Stomach (tissue), 9 donors: ENCODE data around the gene F7. TPM values are rescaled to one million over a fixed set of nuclear protein-coding genes. Genes with fewer than 3 reads are reported as not detected.

Experiments used
- DNase-seq, 2 donors: peaks; one replicate each; pipeline versions ENCODE4 v3.0.0 to v3.0.0-alpha.2; 2013 to 2019
- H3K27ac ChIP-seq, 5 donors: fragments of 200-600 bp in 4 of 5; sonication (generic) in 4 of 5; one replicate each; pipeline ENCODE4 v1.5.1; 2013 to 2019; ENCODE audit warnings: mild to moderate bottlenecking in 1 of 5, moderate library complexity in 1 of 5
- H3K27me3 ChIP-seq, 3 donors: fragments of 200-600 bp; sonication (generic); one replicate each; pipeline ENCODE4 v1.5.1; 2017 to 2019; ENCODE audit warnings: mixed run types in 1 of 3
- H3K36me3 ChIP-seq, 4 donors: fragments of 200-600 bp; sonication (generic); 1 replicate in 3 of 4; 2 replicates in 1 of 4; pipeline ENCODE4 v1.5.1; 2016 to 2019
- H3K4me1 ChIP-seq, 4 donors: fragments of 200-600 bp; sonication (generic); one replicate each; pipeline ENCODE4 v1.5.1; 2016 to 2019
- H3K4me3 ChIP-seq, 4 donors: fragments of 200-600 bp; sonication (generic) in 3 of 4; one replicate each; pipeline ENCODE4 v1.5.1; 2016 to 2019; ENCODE audit warnings: mild to moderate bottlenecking in 1 of 4
- H3K9me3 ChIP-seq, 4 donors: fragments of 200-600 bp; sonication (generic); one replicate each; pipeline ENCODE4 v1.5.1; 2016 to 2019
- CTCF ChIP-seq, 7 experiments: fragments of 450-650 bp in 4 of 7; fragments of 200-600 bp in 3 of 7; sonication (generic) in 3 of 7; IDR thresholded peaks; one replicate each; pipeline ENCODE4 v1.5.1; 2016 to 2019; ENCODE audit warnings: antibody characterized with exemption in 7 of 7, control low read depth in 2 of 7, mild to moderate bottlenecking in 1 of 7
- EP300 ChIP-seq: sonication (generic); formaldehyde crosslinking; IDR thresholded peaks from one replicate; pipeline ENCODE4 v1.6.1; 2017; ENCODE audit warnings: antibody characterized with exemption
- POLR2A ChIP-seq, 4 donors: fragments of 450-650 bp; IDR thresholded peaks; one replicate each; pipeline ENCODE4 v1.6.1; 2016; ENCODE audit warnings: antibody characterized with exemption in 4 of 4, control low read depth in 2 of 4, mild to moderate bottlenecking in 1 of 4, moderate library complexity in 1 of 4
- POLR2AphosphoS5 ChIP-seq, 3 donors: sonication (generic); formaldehyde crosslinking; IDR thresholded peaks; one replicate each; pipeline ENCODE4 v1.6.1; 2016; ENCODE audit warnings: antibody characterized with exemption in 3 of 3
- WGBS, 5 donors: extraction: QIAGEN DNeasy Blood & Tissue Kit in 3 of 5; methylation state at CpG; one replicate each; pipeline versions ENCODE4 v1.1.5 to v1.1.7; 2013 to 2018; 5-methylcytosine and 5-hydroxymethylcytosine counted together
- intact Hi-C: fragments of 100-400 bp; cut with DNase I; formaldehyde crosslinking; loops from one replicate; pipeline ENCODE4 v1.15.1; 2023; ENCODE audit warnings: low total_unique reads
- polyA plus RNA-seq, 3 donors: library from polyadenylated mRNA; stranded (reverse); fragments of 200-250 nt; gene quantifications; one replicate each; pipeline ENCODE4 v1.2.3, GENCODE V29; 2013
- total RNA-seq, 5 donors: library from RNA; depleted of rRNA; stranded (reverse); fragments of >200 nt; gene quantifications; one replicate each; pipeline versions ENCODE4 v1.1.0 to v1.2.3, GENCODE V29; 2014 to 2016
- donor health status: healthy with polysubstance abuse.
- donor health status: Bipolar disorder and iron deficiency.
- donor health status: healthy.

F7 gene
- total and polyA plus RNA-seq, 8 donors: 0.10 TPM; not detected in 7

GRCh38 chr13:113086991-113087922, 18.3 kb upstream of the F7 start:
- Histone ChIP-seq H3K27me3 (peaks cover 0 to 10% (median 0%) of the 10 kb centered on the region in 3 donors), H3K36me3 (peaks cover 5 to 82% (median 71%) of the 10 kb centered on the region in 4 donors), H3K4me1 (no peaks in the 10 kb centered on the region), H3K4me3 (no peak overlapping the region), H3K9me3 (no peaks in the 10 kb centered on the region), H3K27ac (no peak overlapping the region)
- 88 to 95% (median 90%) methylated on average over 34 to 39 of the region's 39 CpGs for WGBS, 5 donors
- no peak for DNase-seq
- intact Hi-C loops: no loop called here
- TF ChIP-seq EP300 (no peak), POLR2A (IDR thresholded peaks at IDR 0.05) (no peak), POLR2AphosphoS5 (IDR thresholded peaks at IDR 0.05) (no peak), CTCF (IDR thresholded peaks at IDR 0.05) (no peak)

GRCh38 chr13:113087923-113088690, 17.5 kb upstream of the F7 start:
- H3K27ac ChIP-seq: no peak overlapping the region
- no peak overlapping the region for H3K4me3 ChIP-seq
- TF ChIP-seq POLR2AphosphoS5 (IDR thresholded peaks at IDR 0.05) (no peak), EP300 (no peak), CTCF (IDR thresholded peaks at IDR 0.05) (no peak), POLR2A (IDR thresholded peaks at IDR 0.05) (no peak)
- no peaks in the 10 kb centered on the region for H3K4me1 ChIP-seq
- 88 to 94% (median 90%) methylated on average over 34 to 40 of the region's 40 CpGs for WGBS, 5 donors
- DNase-seq: no peak
- peaks cover 5 to 73% (median 68%) of the 10 kb centered on the region in 4 donors for H3K36me3 ChIP-seq
- intact Hi-C loops: no loop called here
- peaks cover 0 to 11% (median 0%) of the 10 kb centered on the region in 3 donors for H3K27me3 ChIP-seq
- H3K9me3 ChIP-seq: no peaks in the 10 kb centered on the region

GRCh38 chr13:113088691-113089020, 16.9 kb upstream of the F7 start:
- Histone ChIP-seq H3K9me3 (no peaks in the 10 kb centered on the region), H3K4me3 (no peak overlapping the region), H3K4me1 (no peaks in the 10 kb centered on the region), H3K36me3 (peaks cover 5 to 69% (median 67%) of the 10 kb centered on the region in 4 donors), H3K27ac (no peak overlapping the region), H3K27me3 (peaks cover 0 to 15% (median 0%) of the 10 kb centered on the region in 3 donors)
- DNase-seq: no peak
- WGBS, 5 donors: 77 to 89% (median 87%) methylated on average over 14 to 17 of the region's 17 CpGs
- TF ChIP-seq CTCF (IDR thresholded peaks at IDR 0.05) (no peak), POLR2A (IDR thresholded peaks at IDR 0.05) (no peak), EP300 (no peak), POLR2AphosphoS5 (IDR thresholded peaks at IDR 0.05) (no peak)
- intact Hi-C loops: no loop called here

- no peaks in the 10 kb centered on the region for H3K9me3 ChIP-seq
- H3K36me3 ChIP-seq: peaks cover 5 to 62% (median 61%) of the 10 kb centered on the region in 4 donors
- 87 to 91% (median 89%) methylated on average over 36 of the region's 36 CpGs for WGBS, 5 donors
- no peaks in the 10 kb centered on the region for H3K4me1 ChIP-seq
- H3K27me3 ChIP-seq: peaks cover 0 to 26% (median 0%) of the 10 kb centered on the region in 3 donors
- no peak for TF ChIP-seq CTCF (IDR thresholded peaks at IDR 0.05)
- TF ChIP-seq POLR2A (IDR thresholded peaks at IDR 0.05): no peak
- intact Hi-C loops: no loop called here
- no peak overlapping the region for H3K4me3 ChIP-seq
- no peak for DNase-seq
- H3K27ac ChIP-seq: no peak overlapping the region
Observed at GRCh38 chr13:113089693-113090414, 15.7 kb upstream of the F7 start.
